ENCODE results near the gene RPS6KA5.

Gene RPS6KA5

DNA sequence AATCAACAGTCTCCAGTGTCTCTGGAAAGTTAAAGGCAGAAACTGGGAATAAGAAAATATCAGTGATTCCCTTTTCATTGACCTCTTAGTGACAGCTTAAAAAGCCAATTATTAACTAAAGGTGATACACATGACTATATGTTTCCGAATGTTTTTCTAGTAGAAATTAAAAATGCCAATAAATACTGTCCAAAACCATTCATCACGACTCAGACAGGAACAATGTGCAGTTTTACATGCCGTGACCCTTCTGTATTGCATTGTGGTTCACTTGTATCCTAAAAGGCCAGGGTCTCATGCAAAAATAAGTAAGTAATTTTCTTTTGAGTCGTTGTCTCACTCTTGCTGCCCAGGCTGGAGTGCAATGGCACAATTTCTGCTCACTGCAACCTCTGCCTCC is 138.3 kb downstream of the RPS6KA5 start:
- no peak for DNase-seq

DNA sequence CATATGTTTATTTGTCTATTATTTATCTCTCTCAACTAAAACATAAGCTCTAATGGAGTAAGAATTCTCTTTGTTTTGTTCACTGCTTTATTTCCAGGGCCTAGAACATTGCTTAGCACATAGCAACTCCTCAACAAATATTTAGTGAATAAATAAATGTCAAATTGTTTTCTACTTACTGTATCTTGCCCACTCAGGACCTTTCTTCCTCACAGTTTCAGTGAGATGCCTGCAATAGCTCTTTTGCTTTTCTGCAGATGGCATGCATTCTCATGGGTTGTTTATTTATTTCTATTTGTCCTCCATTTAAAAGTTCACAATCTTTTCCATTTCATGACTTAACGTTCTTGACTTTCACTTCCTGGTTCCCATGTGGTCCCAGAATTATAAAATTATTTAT is 149.3 kb downstream of the RPS6KA5 start:
- no peak for DNase-seq

DNA sequence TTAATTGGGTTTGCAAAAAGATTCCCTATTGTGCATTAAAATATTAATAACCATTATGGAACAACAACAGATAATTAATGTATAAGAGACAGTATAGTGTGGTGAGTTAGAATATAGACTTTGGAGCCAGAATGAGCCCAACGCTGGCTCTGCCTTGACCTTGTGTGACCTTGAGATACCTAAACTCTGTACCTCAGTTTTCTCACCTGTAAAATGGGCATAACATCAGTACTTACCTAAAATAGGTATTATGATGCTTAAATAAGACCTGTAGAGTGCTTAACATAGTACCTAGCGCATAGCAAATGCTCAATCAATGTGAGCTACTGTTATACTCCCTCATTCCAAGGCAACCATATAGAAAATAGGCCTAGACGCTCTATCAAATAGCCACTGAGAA is 153.3 kb downstream of the RPS6KA5 start:
- DNase-seq, result no peak

DNA sequence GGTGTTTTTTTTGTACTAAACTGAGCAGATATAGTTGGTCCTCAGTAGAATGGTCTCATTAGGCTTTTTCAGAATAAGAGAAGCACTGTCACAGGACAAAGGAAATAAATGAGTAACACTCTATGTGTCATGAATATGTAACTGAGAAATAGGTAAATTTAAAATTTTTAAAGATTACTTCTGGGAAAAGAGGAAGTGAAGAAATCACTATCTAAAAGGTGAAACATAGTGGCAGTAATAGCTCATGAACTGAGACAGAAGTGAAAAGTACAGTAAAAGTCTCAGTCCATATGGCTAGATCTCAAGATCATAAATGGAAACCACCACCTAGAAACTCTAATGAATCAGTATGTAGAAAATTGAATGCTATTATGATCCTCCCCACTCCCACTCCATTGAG is 154.9 kb downstream of the RPS6KA5 start:
- DNase-seq, result no peak

DNA sequence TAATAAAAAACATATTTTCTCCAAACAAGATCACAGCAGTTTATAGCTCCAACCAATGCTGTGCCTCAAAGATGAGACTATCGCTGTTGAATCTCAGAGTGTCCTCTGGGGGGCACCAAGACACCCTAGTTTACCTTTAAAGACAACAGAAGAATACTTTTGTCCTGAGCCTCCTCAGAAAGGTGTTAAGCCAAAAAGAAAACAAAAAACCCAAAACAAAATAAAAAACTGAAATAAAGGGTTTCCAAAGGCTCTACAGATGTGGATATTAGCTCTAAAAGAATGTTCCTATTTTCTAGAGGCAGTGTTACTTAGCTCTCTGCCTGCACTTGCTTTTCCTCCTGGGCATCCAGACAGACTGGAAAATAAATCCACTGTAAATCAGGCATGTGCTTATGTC is 157.3 kb downstream of the RPS6KA5 start:
- DNase-seq, result peak; percentile 38

DNA sequence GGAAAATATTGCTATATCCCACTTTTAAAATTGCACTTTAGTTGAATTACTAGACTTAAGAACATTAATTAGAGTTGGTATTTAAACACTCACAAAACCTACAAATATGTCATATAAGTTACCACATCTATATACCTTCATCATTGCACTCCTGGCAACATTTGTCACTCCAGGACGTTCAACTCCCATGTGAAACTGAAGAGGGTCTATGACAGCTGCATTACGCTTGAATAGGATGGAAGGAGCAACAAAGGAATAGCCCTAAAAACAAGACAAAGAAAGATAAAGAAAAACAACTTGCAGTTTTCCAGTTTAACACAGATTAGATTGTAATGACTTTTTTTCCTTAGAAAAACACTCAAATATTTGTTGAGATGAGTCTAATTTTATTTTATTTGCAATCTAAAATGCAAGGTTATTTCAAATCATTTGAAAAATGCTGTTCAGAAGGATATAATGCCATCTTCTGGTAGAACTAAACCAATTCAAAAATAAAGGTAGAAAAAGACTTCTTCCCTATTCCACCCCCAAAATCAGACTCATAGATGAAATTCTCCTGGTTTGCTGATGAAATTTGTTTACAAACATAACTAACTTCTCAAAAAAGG is 159.9 kb downstream of the RPS6KA5 start:
- no peak for DNase-seq

DNA sequence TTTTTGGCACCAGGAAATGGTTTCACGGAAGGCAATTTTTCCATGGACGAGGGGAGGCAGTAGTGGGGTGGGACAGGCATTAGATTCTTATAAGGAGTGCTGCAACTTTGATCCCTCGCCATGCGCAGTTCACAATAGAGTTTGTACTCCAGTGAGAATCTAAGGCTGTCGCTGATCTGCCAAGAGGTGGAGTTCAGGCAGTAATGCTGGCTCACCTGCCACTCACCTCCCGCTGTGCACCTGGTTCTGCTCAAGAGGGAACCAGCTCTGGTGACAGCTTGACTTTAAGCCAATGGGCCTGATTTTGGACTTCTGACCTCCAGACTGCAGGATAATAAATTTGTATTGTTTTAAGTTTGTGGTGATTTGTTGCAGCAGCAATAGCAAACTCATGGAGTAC is 163.4 kb downstream of the RPS6KA5 start:
- no peak for DNase-seq

DNA sequence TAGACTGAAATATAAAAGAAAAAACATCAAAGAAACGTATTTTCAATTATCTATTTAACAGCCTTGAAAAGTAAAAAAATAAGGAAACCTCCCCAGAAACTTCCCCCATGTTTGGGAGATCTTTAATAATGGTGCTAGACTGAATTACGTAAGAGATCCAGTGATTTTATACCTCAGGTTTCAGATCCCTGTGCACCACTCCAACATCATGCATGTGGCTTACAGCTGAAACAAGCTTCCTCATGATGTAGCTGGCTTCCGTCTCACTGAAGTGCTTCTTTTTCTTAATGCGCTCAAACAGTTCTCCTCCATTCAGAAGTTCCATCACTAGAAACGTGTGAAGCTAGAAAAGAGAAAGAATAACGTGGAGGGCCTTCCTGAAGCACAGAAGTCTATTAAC is 166.2 kb downstream of the RPS6KA5 start:
- DNase-seq, result no peak

DNA sequence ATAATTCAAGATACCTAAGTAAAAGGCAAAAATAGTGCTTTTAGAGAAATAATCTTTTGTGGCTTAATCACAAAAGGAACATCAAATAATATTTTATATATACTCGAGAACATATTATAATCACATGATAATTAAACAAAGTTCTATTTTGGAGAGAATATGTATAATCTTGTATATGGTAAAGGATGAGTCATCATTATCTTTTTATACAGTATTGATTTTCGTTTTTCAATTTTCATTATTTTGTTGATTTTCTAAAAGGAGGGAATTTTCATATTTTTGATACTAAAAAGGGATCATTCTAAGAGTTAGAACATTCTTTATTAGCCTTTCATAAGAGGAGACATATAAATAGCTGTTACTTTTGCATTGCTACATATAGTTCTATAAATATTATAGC is 166.9 kb downstream of the RPS6KA5 start:
- no peak for DNase-seq

DNA sequence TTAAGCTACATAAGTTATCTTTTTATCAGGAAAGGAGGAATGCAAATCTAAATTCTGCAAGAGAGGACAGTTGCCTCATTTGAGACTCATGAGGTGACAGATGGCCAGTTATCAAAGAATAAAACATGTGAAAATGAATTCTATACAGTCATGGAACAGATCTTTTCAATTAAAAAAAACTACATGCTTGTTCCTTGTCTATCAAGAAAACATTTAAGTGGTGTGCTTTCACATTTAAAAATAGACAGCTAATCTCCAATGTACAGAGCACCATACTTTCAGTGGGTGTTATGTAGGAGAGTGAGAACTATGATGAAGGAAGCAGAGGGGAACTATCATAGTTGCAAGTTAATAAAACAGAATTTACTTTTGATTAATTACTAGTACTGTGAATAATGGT is 167.5 kb downstream of the RPS6KA5 start:
- DNase-seq, result no peak

DNA sequence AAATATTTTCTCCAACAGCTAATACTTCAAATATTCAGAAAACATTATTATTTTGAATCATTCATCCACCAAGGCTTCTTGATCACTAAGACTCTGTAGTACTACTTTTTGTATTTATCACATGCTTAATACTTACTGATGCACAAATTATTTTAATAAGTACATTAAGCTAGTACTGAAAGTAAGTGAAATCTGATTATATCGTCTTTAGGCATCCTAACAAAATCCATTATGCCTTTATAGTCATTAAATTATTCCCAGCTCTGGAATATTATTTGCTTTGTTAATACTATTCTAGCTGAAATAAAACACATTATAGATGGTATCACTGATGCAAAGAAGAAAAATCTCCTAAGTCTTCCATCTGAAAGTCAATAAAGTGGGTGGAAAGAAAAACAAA is 169.1 kb downstream of the RPS6KA5 start:
- DNase-seq, result no peak

DNA sequence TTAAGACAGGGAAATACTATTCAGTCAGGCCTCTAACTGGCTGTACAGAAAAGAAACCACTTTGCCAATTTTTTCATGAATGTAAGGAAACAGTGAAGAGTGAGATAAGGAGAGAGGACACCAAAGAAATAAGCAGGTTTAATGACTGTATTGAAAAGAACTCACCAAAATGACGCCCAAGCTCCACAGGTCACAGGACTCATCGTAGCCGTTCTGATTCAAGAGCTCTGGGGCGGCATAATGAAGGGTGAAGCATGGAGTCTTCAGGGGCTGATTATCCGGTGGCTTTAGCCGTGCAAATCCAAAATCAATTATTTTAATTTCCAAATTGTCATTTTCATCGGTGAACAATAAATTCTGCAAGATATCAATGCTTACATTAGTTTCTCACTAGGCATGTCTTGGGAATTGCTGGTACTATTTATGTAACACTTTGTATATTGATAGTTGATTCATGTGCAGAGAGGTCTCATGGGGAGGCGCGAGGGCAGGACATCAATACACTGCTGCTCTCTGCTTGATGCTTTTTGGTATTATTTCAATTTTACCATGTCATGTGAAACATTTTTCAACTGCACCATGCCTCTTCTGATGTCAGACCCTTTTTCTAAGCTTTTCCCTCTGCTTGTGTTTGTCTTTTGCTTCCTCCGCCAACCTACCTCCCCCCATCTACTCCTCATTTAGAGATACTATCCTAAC is 170.0 kb downstream of the RPS6KA5 start:
- no peak for DNase-seq

DNA sequence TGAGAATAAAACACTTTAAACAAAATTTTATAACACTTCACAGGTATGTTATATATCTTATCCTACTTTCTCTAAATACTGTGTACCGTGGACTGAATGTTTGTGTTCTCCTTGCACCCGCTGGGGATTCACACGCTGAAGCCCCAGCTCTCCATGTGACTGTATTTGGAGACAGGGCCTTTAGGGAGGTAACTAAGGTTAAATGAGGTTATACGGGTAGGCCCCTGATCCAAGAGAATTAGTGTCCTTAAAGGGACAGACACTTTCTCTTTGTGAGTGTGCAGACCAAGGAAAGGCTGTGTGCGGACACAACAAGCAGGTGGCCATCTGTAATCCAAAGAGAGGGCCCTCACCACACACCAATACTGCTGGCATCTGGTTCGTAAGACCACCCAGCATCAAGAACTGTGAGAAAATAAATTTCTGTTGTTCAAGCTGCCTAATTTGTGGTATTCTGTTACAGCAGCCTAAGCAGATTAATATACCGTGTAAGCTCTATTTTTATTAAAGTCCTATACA is 174.1 kb downstream of the RPS6KA5 start:
- no peak for DNase-seq

DNA sequence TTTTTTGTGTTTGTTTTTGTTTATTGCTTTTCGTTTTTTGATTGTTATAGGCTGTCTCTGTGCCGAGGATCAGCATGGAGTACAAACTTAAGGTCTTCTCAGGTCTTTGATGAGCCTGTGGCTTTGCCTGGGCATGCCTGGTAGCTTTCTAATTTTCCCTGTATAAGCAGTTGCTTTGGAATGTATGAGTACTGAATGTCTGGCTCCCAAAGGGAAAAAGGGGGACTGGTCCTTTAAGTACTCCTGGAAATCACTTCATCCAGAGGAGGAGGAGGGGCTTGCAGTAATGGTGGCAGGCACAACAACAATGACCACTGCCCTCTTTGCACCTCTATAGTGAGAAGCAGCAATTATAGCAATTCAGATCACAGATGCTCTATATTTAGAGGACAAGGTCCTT is 176.7 kb downstream of the RPS6KA5 start:
- no peak for DNase-seq

DNA sequence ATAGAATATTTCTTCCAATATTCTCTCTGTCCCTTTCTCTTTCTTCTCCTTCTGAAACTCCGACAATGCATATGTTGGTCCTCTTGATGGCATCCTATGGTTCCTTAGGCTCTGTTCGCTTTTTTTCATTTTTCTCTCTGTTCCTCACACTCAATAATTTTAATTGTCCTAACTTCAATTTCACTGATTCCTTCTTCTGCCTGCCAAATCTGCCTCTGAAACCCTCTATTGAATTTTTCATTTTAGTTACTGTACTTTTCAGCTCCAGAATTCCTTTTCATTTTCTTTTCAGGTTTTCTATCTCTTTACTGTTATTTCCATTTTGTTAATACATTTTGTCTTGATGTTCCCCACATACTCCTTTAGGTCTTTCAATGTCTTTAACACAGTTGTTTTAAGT is 177.2 kb downstream of the RPS6KA5 start:
- no peak for DNase-seq

DNA sequence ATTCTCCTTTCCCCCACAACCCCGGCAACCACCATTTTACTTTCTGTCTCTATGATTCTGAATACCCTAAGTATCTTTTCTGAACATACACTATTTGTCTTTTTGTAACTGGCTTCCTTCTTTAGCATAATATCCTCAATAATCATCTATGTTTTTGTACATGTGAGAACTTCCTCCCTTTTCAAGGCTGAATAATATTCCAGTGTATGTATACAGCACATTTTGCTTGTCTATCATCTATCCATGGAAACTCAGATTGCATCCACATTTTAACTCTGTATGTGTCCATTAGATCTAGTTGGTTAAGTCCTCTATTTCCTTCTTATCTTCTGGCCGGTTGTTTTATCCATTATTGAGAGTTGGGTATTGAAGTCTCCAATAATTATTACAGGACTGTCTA is 180.2 kb downstream of the RPS6KA5 start:
- DNase-seq, result no peak

DNA sequence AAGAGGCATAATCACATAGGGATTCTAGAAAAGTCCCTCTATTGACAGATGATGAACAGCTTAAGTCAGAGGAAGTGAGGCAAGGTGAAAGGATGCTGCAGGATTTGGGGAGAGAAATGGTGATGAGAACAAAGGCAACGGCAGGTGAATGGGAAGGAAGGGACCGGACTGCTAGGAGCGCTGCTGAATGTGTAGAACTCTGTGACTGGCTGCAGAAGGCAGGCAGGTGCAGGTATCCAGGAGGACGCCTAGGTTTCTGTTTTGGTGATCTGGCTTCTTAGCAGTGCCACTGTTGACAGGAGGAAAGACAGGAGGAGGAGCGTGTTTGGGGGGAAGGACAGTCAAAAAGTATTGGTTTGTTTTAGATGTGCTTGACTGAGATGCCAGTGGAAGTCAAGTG is 185.8 kb downstream of the RPS6KA5 start:
- DNase-seq, result no peak

DNA sequence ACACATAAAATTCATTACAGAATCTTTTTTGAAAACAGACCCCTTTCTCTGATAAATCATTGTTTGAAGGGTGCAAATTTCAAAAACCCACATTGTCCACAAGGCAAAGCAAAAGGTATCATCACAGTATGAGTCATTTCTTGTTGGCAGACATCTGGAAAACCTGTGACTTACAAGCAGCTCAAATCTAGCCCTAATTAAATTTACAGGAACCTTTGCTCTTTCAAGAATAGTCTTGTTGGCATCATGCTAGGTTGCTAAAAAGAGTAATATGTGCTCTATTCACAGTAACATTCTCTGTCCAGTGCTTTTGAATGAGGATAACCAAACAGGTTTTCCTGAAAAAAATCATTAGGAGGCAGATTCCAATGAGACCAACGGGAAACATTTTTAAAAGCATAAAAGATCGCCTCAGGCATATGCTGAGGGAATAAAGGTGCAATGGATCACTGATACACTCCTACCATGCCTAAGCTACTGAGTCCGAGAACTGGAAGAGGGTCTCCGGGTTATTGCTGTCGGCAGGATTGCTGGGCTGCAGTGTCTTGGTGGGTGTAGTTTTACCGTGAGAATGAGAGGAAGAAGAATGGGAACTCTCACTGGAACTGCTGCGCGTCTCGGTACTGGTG is 188.7 kb downstream of the RPS6KA5 start:
- DNase-seq, result no peak

DNA sequence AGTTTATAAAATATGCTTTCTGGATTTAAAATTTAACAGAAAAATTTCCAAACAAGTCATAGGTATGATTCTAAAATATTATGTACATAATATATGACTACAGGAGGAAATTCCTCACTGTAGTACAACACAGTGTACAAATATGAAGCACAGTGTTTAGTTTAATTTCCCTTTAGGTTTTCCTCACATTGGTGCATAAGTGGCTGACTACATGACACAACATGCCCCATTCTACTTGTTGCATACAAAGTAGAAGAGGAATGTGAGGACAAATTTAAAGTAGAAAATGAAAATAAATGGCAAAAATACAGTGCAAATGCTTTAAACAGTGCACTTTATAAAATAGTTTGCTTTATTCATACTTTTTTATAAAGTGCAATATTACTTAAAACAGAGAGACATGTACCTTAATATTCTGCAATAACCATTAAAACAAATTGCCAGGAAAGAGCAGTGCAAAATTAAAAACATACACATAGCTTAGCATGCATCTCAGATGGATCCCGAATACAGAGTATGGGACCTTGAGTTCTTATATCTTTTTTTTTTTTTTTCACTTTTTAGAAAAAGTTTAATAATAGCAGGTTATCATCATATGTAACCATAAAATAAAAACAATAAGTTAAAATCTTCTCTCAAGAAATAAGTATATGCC is 189.4 kb downstream of the RPS6KA5 start:
- no peak for DNase-seq

DNA sequence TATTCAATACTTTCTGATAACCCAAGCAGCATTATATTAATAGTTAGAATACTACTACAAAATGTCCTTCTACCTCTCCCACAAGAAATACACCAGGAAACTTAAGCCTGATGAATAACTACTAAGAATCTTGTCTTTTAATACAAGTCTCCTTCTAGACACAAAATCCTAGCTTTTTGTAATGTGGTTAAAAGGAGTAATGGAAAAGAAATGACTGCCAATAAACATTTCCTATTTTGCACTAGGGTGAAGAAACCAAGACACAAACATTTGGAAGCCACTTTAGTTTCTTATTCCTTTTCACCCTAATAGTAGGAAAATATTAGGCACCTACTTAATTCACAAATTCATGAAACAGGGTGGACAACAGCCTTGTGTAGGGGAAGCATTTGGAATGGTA is 192.9 kb downstream of the RPS6KA5 start:
- DNase-seq, result no peak

DNA sequence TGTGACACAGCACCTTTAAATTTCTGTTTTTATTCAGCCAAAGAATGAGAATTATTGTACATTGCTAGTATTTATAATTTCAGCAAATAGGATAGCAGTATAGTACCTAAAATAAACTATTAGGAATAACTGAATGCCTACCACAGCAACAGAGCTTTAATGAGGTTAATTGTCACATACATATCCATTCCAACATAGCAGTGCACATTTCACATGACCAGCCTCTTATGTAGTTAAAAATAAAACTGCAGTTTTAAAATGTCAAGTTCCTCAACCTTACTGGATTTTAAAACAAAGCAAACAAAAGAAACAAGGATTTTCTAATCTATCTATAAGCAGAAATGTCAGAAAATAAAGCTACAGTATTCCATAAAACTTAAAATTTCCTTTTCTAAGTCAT is 193.6 kb downstream of the RPS6KA5 start:
- DNase-seq, result no peak

DNA sequence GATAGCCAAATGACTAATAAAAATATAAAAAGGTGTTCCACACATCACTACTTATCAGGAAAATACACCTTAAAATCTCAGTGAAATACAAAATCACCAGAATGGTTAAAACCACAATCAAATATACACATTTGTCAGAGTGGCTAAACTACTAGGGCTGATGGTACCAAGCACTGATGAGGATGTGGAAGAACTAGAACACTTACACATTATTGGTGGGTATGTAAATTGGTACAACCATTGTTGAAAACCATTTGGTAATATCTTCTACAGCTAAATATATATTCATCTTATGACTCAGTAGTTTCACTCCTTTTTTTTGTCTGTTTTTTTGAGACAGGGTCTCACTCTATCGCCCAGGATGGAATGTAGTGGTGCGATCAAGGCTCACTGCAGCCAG is 195.7 kb downstream of the RPS6KA5 start:
- DNase-seq, result no peak

DNA sequence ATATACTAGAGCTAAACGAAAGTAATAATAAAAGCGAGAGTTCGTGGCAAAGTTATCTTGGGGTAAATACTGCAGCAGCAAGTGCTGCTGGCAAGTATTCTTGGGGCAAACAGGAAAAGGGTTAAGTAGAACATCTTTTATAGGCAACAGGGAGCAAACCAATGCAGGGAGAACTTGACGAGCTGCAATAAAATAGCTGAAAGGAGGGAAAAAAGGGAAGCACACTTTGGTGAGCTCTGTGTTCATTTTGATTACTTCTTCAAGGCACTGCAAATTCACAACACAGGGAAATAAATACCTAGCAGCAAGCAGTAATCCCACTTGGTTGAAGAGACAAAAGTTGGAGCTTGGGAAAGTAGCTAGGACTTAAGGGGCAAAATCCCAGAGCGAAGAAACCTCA is 201.9 kb downstream of the RPS6KA5 start:
- DNase-seq, result no peak

DNA sequence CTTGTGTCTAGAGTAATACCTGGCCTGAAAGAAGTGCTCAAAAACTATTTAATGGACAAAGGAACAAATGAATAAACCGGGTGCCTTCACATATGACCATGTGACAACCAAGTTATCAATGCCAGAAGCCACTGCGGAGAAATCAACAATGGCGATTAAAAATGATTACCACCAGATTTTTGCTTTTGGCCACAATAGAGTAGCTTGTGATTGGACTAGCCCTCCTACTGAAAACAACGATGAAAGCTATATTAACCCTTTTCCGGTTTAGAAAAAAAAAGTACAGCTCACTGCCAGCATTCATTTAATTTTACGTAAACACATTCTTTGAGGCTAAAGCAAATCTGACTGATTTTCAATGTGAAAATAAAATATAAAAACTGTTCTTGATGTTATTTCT is 202.6 kb downstream of the RPS6KA5 start:
- no peak for DNase-seq
